Activated CD4-positive, alpha-beta T cell treated with anti-CD3 and anti-CD28 coated beads, Interleukin-2, amount 50 U/mL, for 1 hour (primary cell): ENCODE measurements around the gene TTN.
"Not testable (repeated sequence)": the region's sequence is repeated elsewhere in the genome, so short reads cannot be mapped to it uniquely, and the experiment has no call there.

Experiments used
- DNase-seq: peaks from one replicate; pipeline ENCODE4 v3.0.0-alpha.2; 2020

The TTN gene

DNA sequence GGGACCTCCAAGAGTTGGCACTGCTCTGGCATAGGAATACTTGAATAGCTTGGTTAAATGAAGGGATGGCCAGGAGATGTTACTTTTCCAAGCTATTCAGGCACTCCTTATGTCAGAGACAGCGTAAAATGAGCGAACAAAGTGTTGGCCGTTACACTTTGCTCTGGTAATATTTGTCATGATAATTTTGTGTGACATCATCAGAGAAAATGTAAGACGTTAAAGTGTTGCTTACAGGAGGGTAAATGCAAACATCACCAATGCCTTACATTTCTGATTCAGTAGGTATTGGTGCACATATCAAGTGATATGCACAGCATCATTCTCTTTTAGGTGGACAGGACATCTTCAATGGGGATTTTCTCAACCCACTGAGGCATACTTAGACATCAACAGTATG is 281.0 kb downstream of the TTN start:
- DNase-seq, result no peak

DNA sequence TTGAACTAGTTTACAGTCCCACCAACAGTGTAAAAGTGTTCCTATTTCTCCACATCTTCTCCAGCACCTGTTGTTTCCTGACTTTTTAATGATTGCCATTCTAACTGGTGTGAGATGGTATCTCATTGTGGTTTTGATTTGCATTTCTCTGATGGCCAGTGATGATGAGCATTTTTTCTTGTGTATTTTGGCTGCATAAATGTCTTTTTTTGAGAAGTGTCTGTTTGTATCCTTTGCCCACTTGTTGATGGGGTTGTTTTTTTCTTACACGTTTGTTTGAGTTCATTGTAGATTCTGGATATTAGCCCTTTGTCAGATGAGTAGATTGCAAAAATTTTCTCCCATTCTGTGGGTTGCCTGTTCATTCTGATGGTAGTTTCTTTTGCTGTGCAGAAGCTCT is 281.8 kb downstream of the TTN start:
- DNase-seq, result not testable (repeated sequence)

DNA sequence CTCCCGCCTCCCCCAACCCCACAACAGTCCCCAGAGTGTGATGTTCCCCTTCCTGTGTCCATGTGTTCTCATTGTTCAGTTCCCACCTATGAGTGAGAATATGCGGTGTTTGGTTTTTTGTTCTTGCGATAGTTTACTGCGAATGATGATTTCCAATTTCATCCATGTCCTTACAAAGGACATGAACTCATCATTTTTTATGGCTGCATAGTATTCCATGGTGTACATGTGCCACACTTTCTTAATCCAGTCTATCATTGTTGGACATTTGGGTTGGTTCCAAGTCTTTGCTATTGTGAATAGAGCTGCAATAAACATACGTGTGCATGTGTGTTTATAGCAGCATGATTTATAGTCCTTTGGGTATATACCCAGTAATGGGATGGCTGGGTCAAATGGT is 282.2 kb downstream of the TTN start:
- DNase-seq, result not testable (repeated sequence)

DNA sequence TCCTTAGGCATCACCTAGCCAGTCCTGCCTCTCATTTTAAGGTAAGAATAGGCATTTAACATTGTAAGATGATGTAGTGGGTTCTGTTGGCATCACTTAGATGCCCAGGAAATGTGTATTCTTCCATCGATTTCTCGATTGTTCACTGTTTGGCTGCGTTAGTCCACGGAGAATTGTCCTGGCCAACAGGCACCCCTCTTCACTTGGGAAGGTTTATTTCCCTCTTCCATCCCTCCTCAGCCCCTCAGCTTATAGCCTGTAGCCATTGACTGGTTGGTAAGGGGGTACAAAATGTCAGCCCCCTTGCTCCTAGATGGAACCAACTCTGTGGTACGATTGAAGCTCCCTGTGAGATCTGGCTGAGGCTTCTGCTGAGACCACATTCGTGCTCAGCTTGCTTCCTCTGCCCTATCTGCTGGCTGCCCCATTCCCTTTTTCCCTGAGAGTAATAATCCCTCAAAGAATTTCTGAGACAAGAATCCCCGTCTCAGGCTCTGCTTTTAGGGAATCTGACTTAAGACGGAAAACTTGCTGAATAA is 283.6 kb downstream of the TTN start:
- DNase-seq, result no peak

DNA sequence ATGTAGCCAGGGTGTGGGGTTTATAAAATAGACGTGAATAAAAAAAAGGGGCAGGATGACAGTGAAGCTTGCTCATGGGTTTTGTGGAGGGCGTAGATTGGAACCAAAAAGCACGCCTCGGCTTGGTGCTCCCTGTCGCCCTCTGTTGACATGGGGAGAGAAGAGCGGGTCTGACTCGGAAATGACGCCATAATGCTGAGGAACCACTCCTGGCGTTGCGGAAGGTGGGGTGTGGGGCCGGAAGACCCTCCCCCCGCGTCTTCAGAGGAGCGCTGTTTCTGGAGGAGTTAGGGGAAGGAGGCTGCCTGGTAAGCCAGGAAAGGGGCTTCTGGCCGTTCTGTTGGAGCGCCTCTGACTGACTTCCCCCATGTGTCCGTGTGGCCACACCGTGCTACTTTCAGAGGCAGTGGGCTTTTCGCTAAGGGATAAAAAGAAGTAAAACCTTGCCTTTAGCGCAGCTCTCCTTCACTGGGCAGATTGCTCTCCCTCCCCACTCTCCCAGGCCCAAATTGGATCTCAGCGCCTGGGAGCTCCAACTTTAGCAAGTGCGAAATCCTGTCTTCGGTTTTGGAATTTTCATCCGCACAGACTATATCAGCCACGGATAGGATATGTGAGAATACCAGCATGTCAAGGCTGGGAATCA is 284.1 kb downstream of the TTN start:
- DNase-seq, result peak; percentile 75

DNA sequence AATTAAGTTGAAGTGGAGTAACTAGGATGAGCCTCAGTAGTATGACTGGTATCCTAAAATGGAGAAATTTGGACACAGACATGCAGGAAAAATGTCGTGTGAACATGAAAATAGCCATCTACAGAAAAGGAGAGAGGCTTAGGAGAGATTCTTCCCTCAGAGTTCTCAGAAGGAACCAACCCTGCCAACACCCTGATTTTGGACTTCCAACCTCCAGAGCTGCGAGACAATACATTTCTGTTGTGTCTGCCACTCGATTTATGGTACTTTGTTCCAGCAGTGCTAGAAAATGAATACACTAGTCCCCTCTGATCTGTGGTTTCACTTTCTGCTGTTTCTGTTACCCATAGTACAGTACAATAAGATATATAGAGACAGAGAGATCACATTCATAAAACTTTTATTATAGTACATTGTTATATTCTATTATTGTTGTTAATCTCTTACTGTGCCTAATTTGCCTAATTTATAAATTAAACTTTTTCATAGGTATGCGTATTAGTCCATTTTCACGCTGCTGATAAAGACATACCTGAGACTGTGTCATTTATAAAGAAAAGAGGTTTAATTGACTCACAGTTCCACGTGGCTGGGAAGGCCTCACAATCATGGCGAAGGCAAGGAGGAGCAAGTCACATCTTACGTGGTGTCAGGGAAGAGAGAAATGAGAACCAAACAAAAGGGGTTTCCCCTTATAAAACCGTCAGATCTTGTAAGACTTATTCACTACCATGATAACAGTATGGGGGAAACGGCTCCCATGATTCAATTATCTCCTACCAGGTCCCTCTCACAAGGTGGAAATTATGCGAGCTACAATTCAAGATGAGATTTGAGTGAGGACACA is 285.7 kb downstream of the TTN start:
- DNase-seq, result no peak

DNA sequence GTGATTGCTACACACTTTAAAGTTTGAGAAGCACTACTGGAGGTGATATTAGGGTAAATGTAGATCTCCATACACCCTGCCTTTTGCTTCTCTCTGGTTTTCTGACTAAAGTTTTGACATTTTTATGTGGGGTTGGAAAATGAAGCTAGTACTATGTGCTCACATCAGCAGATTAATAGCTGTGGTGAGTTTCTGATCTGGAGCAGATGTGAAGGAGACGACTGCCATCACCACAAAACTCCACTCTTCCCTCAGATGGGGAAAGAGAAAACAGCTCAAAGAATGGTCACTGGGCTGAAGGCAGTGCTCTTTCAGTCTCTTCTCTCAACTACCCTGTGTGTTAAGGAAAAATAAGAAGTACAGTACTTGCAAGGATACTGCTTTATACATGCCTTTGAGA is 289.7 kb downstream of the TTN start:
- DNase-seq, result no peak

DNA sequence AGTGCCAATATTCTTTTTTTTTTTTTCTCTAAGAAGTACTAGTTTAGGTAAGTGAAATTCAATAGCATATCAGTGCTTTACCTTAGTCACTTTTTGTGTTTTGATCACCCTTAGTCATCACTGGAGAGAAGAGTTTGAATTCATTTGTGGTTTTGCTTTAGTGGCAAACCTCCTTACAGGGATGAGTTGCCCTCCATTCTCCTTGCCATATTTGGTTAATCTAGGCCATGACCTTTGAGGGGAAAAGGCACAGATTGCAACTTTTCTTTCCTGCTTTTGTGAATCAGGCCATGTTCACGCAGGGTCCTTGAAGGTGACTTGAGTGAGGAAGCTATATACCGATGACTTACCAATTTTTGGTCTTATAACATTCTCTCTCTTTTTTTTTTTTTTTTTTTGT is 292.6 kb downstream of the TTN start:
- no peak for DNase-seq

DNA sequence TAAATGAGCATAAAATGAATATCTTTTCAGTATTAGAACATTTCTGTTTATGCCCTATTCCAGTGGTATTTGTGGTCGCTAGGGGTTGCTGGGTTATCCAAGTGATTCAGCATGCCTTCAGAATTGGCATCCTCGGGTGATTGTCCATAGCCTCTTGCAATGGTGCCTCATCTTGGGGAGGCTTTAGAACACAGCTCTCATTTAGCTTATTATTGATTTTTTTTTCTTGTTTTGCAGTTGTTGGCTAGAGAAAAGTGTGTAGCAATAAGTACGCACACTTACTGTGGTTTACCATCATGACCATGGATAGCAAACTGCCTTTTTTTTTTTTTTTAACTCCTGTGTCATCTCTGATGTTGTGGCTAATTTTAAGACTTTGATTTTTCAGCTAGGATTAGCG is 293.3 kb downstream of the TTN start:
- DNase-seq, result no peak

DNA sequence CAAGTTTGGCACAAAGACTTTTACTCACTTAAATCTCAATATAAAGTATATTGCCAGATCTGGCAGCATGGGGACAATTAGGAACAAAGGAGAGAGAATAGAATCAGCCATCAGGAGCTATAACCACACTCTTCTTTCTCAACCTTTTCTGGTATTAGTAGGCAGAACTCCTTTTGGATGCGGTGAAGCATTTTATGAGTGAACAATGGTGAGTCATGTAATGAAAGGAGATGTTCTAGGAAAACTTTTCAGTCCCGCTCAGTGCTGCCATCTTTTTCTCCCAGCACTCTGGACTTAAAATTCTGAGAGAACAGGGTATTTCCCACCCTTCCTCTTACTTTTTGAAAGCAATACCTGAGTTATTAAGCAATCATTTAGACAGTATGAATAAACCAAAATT is 294.7 kb downstream of the TTN start:
- no peak for DNase-seq

DNA sequence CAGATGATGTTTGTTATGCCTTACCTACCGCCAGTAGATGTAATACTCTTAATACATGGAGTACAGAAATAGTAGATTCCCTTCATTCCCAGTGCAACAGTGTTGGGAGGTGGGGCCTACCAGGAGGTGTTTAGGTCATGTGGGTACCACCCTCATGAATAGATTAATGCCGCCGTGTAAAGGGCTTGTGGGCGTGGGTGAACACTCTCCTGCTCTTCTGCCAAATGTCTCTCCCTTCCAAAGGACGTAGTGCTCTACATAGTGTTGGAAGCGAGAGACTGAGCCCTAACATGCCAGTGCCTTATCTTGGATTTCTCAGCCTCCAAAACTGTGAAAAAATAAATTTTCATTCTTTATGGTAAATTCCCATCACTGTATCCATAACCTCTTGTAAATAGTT is 296.8 kb downstream of the TTN start:
- no peak for DNase-seq

DNA sequence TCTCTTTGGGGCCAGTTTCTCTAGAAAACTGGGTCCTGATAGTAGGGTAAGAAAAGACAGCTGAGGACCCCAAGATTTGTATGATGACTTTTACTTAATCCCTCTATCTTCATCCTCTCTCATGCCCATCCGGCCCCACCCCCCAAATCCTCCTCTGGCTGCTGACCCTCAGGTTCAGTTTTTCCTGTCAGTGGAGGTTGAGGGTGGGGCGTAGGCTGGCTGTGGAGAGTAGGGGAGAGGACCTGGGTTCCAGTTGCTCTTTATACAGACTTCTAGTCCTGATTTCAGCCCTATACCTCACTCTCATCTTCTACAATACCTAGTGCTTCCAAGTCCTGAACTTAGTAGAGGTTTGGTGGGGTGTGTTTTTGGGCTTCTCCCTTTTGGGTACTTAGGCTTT is 298.6 kb downstream of the TTN start:
- DNase-seq, result no peak

DNA sequence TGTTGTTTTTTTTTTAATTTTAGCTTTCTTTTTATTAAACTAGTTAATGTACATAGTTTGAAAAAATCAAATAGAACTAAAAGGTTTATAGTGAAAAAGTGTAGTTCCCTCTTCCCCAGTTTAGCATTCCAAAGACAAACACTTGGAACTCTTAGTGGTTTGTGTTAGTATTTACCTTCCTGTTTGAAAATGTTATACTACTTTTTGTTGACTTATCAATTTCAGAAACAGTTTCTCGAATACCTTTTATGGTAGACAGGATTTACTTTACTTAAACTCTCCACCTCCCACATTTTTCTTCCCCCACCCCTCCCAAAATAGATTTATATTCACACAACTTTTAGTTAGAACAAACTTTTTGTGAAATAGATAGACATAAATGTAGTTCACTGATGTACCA is 300.3 kb downstream of the TTN start:
- no peak for DNase-seq

DNA sequence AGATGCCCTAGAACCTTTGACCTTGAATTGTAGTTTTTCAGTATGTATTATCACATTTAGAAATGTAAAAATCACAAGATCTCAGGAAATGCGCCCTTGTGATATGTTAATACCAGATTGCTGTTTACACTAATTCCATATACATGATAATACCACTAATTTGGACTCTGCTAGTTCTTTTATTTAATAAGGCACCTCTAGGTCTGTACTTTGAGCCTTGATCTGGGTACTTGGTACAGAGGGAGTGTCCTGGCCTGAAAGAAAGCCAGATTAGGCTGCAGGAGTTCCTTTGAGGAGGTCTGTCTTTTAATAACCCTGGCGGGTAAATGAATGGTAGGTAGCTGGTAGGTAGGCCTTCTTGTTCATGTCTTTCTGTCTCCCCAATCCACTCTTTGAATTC is 300.7 kb downstream of the TTN start:
- no peak for DNase-seq

DNA sequence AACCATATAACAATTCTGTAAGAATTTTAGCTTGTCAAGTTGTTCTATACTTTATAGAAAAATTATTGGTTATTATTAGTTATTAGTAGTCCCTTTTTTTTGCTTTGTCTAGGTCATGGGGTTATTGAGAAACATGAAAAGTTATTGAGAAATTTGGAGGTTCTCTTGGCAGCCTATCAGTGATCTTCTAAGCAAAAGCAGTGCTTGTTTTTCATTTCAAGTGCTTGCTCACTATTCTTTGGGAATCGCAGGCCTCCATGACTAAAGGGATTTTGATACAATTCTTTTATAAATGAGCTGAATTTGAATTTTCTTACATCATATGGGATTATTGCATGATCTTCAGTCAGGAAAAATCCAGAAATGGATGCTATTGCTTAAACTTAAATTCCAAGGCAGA is 301.1 kb downstream of the TTN start:
- no peak for DNase-seq

DNA sequence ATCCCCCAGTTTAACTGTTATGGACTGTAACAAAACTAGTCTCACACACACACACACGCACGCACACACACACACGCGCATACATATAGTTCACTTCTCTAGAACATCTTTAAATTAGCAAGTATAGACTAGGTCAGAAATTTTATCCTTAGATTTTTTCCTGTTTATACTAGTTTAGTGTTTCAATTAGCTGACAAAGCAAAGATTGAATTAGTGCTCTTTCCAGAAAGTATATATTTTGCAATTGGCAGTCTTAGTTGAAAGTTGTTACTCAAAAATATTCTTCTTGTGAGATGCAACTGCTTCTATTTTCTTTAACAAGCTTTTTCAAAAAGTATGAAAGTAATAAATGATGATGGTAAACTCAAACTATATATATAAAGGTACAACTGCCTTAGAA is 304.5 kb downstream of the TTN start:
- DNase-seq, result no peak

DNA sequence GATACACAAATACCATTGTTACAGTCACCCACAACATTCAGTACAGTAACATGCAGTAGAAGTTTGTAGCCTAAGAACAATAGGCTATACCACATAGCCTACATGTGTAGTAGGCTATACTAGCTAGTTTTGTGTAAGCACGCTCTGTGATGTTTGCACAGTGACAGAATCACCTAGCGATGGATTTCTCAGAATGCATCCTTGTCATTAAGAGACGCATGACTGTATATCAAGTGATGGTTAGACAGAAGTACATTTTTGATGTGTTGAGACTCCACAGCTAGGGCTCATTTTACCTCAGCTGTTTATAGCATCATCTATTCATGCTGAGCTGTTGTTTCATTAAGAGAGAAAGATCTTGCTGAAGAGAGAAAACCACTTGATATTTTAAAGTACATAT is 307.6 kb downstream of the TTN start:
- no peak for DNase-seq

DNA sequence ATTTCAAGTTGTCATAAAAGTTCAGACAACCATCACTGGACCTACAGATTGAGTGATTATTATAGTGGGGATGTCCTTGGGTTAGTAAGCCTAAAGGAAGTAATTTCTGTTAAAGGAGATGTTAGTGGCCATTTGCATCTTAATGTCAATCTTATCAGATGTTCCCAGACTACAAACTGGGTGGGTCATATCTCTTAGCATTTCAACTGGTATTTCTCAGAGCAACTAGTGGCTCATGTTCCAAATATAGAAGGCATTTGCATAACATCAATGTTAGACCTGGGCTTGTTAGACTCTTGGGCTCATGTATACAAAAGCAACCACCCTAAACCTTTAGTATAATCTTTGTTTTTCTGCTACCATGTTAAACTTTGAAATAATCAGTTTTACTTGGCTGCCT is 309.1 kb downstream of the TTN start:
- DNase-seq, result no peak

DNA sequence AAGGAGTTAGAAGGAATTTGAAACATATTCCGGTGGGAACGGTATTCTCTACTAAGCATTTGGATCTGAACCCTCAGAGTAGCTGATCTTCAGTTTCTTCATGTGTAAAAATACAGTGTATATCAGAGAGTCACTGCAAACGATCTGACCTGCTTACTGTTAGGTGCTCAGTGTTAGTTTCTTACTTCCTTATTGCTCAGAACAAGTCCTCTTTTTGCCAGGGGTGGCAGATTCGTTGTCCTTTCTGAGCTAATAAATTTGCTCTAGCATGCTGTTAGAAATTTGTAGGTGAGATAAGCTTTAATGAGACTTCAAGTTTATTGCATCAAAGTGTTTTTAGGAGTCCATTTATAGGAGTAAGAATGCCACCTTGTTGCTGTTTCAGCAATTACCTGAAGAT is 311.2 kb downstream of the TTN start:
- no peak for DNase-seq

DNA sequence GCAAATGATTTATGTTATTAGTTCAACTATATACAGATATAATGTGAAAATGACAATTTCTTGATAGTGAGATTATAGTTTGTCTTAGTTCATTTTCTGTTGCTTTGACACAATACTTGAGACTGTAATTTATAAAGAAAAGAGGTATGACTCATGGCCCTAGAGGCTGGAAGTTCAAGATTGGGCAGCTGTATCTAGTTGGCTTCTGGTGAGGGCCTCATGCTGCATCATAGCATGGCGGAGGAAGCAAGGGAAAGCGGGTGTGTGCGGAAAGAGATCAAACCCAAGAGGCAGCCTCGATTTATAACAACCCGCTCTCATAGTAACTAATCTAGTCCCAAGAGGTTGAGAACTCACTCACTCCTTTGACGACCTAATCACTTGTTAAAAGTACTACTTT is 315.6 kb downstream of the TTN start:
- no peak for DNase-seq

DNA sequence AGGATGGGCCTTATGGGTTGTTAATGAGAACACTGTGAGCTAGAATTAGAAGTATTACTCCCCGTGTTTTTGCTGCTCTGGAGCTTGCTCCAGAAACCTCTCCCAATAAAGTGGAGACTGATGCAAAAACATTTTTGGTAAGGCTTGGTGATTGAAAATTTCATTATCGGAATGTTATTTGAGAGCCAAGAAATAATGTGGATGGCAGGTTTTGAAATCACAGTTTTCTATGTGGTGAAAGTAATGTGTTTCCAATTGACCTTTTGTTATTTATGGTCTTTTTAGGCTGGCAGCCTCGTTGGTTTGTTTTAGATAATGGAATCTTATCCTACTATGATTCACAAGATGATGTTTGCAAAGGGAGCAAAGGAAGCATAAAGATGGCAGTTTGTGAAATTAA is 321.9 kb downstream of the TTN start:
- DNase-seq, result no peak

DNA sequence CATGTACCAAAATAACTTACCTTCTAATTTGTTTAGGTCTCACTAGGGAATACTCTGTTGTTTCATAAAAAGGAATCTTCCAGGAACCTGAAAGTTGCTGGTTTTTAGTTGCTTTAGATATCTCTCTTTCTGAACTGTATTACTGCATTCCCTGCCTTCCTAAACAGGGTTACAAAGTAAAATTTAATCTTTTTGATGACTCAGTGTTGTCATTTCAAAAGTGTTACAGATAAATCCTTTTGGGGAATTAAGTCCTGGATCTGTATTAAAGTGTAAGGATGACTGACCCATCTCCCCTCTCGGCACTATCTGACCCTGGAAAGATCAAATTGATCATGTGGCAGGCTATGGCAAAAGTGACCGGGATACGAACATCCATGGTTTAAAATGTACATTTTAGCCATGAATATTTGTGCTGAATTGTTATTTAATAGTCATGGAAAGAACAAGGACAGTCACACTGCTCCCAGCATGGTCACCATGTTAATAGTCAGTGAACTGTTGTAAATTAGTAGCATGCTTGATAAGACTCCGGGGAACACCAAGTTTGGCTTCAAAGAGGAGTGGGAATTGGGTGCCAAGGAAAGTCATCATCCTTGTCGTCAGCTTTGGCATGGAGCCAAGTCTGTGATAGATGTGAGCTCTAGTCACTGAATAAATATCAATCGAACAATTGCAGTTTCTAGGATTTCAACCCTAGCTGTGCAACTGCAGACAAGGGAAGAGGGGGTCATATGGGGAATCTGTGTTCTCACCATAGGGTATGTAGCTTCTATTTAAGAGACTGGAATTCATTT is 322.8 kb downstream of the TTN start:
- no peak for DNase-seq

DNA sequence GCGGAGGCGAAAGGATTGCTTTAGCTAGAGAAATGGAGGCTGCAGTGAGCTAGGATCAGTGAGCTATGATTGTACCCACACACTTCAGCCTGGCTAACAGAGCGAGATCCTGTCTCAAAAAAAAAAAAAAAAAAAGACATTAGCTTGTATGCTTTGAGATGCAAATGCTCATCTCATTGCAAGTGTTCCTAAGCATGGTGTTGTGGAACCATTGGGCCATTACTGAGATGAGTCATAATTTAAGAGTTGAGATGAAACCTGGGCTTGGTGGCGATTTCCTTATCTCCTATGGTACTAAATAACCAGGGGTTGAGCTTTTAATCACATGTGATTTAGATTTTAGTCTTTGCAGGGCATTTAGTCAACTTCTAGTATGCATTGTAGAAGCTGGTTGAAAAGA is 324.8 kb downstream of the TTN start:
- no peak for DNase-seq
